ENCODE results near the gene TGFBR3. TPM values are rescaled to one million over a fixed set of nuclear protein-coding genes. Genes with fewer than 3 reads are reported as not detected.

TGFBR3 gene
- total RNA-seq, 1 donor from 2014 or later: 2.5 TPM

- TF ChIP-seq CTCF (IDR thresholded peaks at IDR 0.05; ENCODE audit: insufficient read depth, low read depth, low read length): no peak
- TF ChIP-seq EZH2 (IDR thresholded peaks at IDR 0.05; ENCODE audit: insufficient read depth, low read length): no peak
- peak overlapping the region; percentile 59 for H3K27ac Mint-ChIP-seq (ENCODE audit: unreplicated experiment)
- Histone ChIP-seq H4K20me1 (ENCODE audit: insufficient read depth, low read length) (no peaks in the 10 kb centered on the region), H3K79me2 (ENCODE audit: insufficient read depth, low read length) (no peaks in the 10 kb centered on the region), H3K4me2 (ENCODE audit: low read length) (peak overlapping the region; percentile 92), H3K27ac (ENCODE audit: low read depth, low read length) (no peak overlapping the region), H2AFZ (ENCODE audit: low read depth, low read length) (peak overlapping the region; percentile 90), H3K27me3 (ENCODE audit: insufficient read depth, low read length) (peaks cover 4% of the 10 kb centered on the region), H3K36me3 (ENCODE audit: insufficient read depth, low read length) (no peaks in the 10 kb centered on the region), H3K4me3 (ENCODE audit: insufficient read depth, low read depth, low read length) (peak overlapping the region; percentile 67), H3K4me1 (ENCODE audit: insufficient read depth, low read length) (peaks cover 8% of the 10 kb centered on the region), H3K9me3 (ENCODE audit: insufficient read depth, low read depth, low read length) (no peaks in the 10 kb centered on the region), H3K9ac (ENCODE audit: low read length) (peak overlapping the region; percentile 78)
- peaks cover 1% of the 10 kb centered on the region for H3K9me3 Mint-ChIP-seq (ENCODE audit: unreplicated experiment)
- peaks cover 4% of the 10 kb centered on the region for H3K4me1 Mint-ChIP-seq (ENCODE audit: low read depth, unreplicated experiment)
- DNase-seq (ENCODE audit: low read depth): no peak
- H3K27me3 Mint-ChIP-seq (ENCODE audit: low read depth, unreplicated experiment): peaks cover 22% of the 10 kb centered on the region
- peak overlapping the region; percentile 90 for H3K4me3 Mint-ChIP-seq (ENCODE audit: unreplicated experiment)
- peaks cover 2% of the 10 kb centered on the region for H3K36me3 Mint-ChIP-seq (ENCODE audit: low read depth, unreplicated experiment)
- no peak for FAIRE-seq
These were observed 1.3 kb downstream of the TGFBR3 start for GRCh38 chr1:91884459-91885212.

- Histone ChIP-seq H3K27ac (ENCODE audit: low read depth, low read length) (no peak overlapping the region), H3K4me1 (ENCODE audit: insufficient read depth, low read length) (peaks cover 8% of the 10 kb centered on the region), H3K4me2 (ENCODE audit: low read length) (no peak overlapping the region), H3K9me3 (ENCODE audit: insufficient read depth, low read depth, low read length) (no peaks in the 10 kb centered on the region), H3K4me3 (ENCODE audit: insufficient read depth, low read depth, low read length) (no peak overlapping the region), H3K36me3 (ENCODE audit: insufficient read depth, low read length) (no peaks in the 10 kb centered on the region), H3K27me3 (ENCODE audit: insufficient read depth, low read length) (peaks cover 4% of the 10 kb centered on the region), H4K20me1 (ENCODE audit: insufficient read depth, low read length) (no peaks in the 10 kb centered on the region), H3K79me2 (ENCODE audit: insufficient read depth, low read length) (no peaks in the 10 kb centered on the region), H2AFZ (ENCODE audit: low read depth, low read length) (no peak overlapping the region), H3K9ac (ENCODE audit: low read length) (no peak overlapping the region)
- Mint-ChIP-seq H3K4me3 (ENCODE audit: unreplicated experiment) (no peak overlapping the region), H3K9me3 (ENCODE audit: unreplicated experiment) (peaks cover 1% of the 10 kb centered on the region), H3K36me3 (ENCODE audit: low read depth, unreplicated experiment) (peaks cover 2% of the 10 kb centered on the region), H3K4me1 (ENCODE audit: low read depth, unreplicated experiment) (peaks cover 4% of the 10 kb centered on the region), H3K27ac (ENCODE audit: unreplicated experiment) (no peak overlapping the region), H3K27me3 (ENCODE audit: low read depth, unreplicated experiment) (peaks cover 22% of the 10 kb centered on the region)
- DNase-seq (ENCODE audit: low read depth) (no peak), FAIRE-seq (no peak)
- TF ChIP-seq CTCF (IDR thresholded peaks at IDR 0.05; ENCODE audit: insufficient read depth, low read depth, low read length) (peak; percentile 35), EZH2 (IDR thresholded peaks at IDR 0.05; ENCODE audit: insufficient read depth, low read length) (no peak)
These were observed 2.5 kb downstream of the TGFBR3 start for GRCh38 chr1:91883470-91883869.

- Mint-ChIP-seq H3K36me3 (ENCODE audit: low read depth, unreplicated experiment) (peaks cover 2% of the 10 kb centered on the region), H3K9me3 (ENCODE audit: unreplicated experiment) (no peaks in the 10 kb centered on the region), H3K4me3 (ENCODE audit: unreplicated experiment) (no peak overlapping the region), H3K27me3 (ENCODE audit: low read depth, unreplicated experiment) (peaks cover 29% of the 10 kb centered on the region), H3K27ac (ENCODE audit: unreplicated experiment) (no peak overlapping the region), H3K4me1 (ENCODE audit: low read depth, unreplicated experiment) (peaks cover 4% of the 10 kb centered on the region)
- H3K36me3 ChIP-seq (ENCODE audit: insufficient read depth, low read length): no peaks in the 10 kb centered on the region
- no peaks in the 10 kb centered on the region for H4K20me1 ChIP-seq (ENCODE audit: insufficient read depth, low read length)
- H3K27me3 ChIP-seq (ENCODE audit: insufficient read depth, low read length): peaks cover 7% of the 10 kb centered on the region
- H3K4me3 ChIP-seq (ENCODE audit: insufficient read depth, low read depth, low read length): no peak overlapping the region
- DNase-seq (ENCODE audit: low read depth) (no peak), FAIRE-seq (no peak)
- H3K9ac ChIP-seq (ENCODE audit: low read length): no peak overlapping the region
- H3K4me1 ChIP-seq (ENCODE audit: insufficient read depth, low read length): peaks cover 8% of the 10 kb centered on the region
- H3K4me2 ChIP-seq (ENCODE audit: low read length): no peak overlapping the region
- no peak overlapping the region for H2AFZ ChIP-seq (ENCODE audit: low read depth, low read length)
- H3K9me3 ChIP-seq (ENCODE audit: insufficient read depth, low read depth, low read length): no peaks in the 10 kb centered on the region
- TF ChIP-seq EZH2 (IDR thresholded peaks at IDR 0.05; ENCODE audit: insufficient read depth, low read length) (no peak), CTCF (IDR thresholded peaks at IDR 0.05; ENCODE audit: insufficient read depth, low read depth, low read length) (no peak)
- H3K79me2 ChIP-seq (ENCODE audit: insufficient read depth, low read length): no peaks in the 10 kb centered on the region
- no peak overlapping the region for H3K27ac ChIP-seq (ENCODE audit: low read depth, low read length)
These were observed 4.7 kb downstream of the TGFBR3 start for GRCh38 chr1:91881280-91881679.

All from astrocyte (in vitro differentiated cells and primary cell).